Stimulated activated CD4-positive, alpha-beta T cell treated with anti-CD3 and anti-CD28 coated beads, Interleukin-1b, Interleukin-23, amount 100 ng/mL, for 1 hour (primary cell): ENCODE results near the gene RBM12.

Source experiments
- DNase-seq, 2 donors: peaks; one replicate each; pipeline ENCODE4 v3.0.0-alpha.2; 2020; ENCODE audit warnings: low read depth in 2 of 2

RBM12 gene

DNA sequence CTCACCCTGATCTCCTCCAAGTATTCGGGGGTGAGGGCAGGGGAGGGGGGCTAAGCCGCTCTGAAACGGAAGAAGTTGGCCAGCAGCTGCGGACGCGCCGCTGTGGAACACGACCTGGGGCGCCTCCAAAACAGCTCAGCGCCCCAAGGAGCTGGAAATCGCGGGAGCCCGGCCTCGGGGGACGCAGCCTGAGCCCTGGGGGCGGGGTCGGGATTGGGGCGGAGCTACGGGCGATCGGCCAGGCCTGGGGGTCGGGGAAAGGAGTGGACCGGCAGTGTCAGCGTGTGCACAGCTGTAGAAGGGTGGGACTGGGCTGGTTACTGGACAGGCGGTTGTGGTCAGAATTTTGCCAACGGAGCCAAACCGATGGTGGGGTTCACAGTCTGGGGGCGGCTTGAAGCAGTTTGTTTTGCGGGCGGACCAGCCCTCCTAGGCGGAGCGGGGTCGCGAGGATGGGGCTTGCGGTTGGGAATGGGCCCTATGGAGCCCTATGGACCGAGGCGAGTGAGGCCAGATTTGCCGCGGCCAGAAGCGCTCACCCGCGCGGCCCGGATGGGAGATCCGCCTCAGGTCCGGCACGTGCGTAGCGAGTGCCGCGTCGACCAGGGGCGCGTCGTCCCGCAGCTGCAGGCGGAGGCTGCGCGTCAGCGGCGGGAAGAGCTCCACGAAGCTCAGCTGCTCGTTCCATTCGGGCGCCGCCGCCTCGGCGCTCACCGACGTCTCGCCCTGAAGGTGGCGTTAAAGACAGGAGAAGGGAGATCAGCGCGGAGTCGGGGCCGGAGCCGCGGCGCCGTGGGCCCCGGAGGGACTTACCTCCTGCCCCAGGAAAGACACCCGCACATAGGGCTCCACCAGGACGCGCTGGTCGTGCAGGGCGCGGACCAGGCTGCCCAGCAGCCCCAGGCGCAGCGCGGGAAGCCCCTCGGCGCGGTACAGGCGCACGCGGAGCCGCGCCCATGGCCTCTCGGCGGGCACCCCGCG, 63.4 kb downstream of the RBM12 start:
- DNase-seq = peak; percentile 34 to 52

DNA sequence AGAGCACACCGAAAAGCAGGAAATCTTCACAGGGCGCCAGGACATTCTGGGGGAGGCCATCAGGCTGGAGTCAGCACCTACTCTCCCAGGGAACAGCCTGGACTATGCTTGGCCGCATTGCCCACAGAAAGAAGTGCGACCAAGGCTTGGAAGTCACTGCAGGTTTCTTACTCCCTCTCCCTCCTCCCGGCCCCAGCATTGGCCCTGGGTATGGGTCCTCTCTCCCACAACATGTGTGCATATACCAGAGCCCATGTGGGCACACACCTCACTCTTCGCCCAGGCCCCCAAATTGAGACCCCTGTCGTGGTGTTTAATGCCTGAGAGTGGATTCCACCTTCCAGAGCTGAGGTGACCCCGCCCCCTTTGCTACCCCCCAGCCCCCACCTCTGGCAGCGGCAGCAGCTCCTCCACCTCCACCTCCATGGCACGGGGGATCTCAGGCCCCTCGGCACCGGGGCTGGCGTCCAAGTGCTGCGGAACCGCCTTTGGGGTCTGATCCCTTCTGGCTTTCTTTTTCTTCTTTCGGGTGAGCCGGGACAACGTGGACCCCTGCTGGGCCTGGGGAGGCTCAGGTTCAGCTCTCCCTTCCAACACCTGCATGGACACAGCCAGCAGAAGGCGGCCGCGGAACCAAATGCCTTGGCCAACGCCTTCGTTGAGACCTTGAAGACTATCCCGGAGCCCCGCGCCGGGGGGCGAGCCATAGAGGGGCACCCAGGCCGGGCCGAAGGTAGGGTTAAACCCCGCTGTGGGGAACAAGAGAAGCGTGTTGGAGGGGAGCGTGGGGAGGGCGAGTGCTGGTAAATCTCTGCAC, 64.3 kb downstream of the RBM12 start:
- DNase-seq = no peak

DNA sequence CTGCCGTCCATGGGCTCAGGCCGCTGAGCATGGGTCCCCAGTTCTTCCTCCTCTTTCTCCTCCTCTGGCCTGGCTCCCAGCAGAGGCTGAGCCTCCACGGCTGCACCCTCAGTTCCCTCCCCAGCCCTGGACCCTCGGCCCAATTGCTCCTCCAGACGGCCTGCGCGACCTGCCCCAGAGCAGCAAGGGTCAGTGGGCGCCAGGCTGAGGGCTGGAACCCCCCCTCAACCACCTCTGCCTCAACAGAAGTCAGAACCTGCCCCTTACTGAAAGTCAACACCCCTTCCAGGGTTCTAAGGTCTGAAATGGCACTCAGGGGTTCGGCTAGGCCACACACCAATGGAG, 65.0 kb downstream of the RBM12 start:
- DNase-seq = no peak
